OCI-LY1 (cell line): Measurements from ENCODE around the gene SCGB3A1.

Source experiments
- H2AFZ ChIP-seq: fragments of 200-600 bp; sonication (generic), shearing (Covaris generic); 2 replicates; pipeline ENCODE4 v1.6.0; 2014; ENCODE audit warnings: antibody characterized with exemption, mild to moderate bottlenecking, low read length
- H3F3A ChIP-seq: fragments of 200-600 bp; sonication (generic), shearing (Covaris generic); 2 replicates; pipeline ENCODE4 v1.6.0; 2014; ENCODE audit warnings: mild to moderate bottlenecking, antibody characterized with exemption, low read length, moderate library complexity; ENCODE audit not compliant: insufficient read depth
- H3K27ac ChIP-seq: fragments of 200-600 bp; sonication (generic); 2 replicates; pipeline ENCODE4 v1.5.1; 2014; ENCODE audit warnings: low read length, mixed run types, mild to moderate bottlenecking, low read depth; ENCODE audit not compliant: poor library complexity, severe bottlenecking
- H3K27me3 ChIP-seq: fragments of 200-600 bp; sonication (generic); 2 replicates; pipeline ENCODE4 v1.6.0; 2014; ENCODE audit warnings: antibody characterized with exemption, mild to moderate bottlenecking, low read length, moderate library complexity; ENCODE audit not compliant: insufficient read depth
- H3K36me3 ChIP-seq: fragments of 200-600 bp; sonication (generic); 2 replicates; pipeline ENCODE4 v1.6.1; 2014; ENCODE audit warnings: mild to moderate bottlenecking, antibody characterized with exemption, low read length, moderate library complexity, mixed read lengths; ENCODE audit not compliant: insufficient read depth
- H3K4me1 ChIP-seq: fragments of 200-600 bp; sonication (generic); 2 replicates; pipeline ENCODE4 v1.5.1; 2014; ENCODE audit warnings: mild to moderate bottlenecking, low read length, moderate library complexity; ENCODE audit not compliant: insufficient read depth, severe bottlenecking
- H3K4me2 ChIP-seq: fragments of 200-600 bp; sonication (generic), shearing (Covaris generic); 2 replicates; pipeline ENCODE4 v1.6.1; 2014; ENCODE audit warnings: low read length
- H3K4me3 ChIP-seq: fragments of 200-600 bp; sonication (generic); 2 replicates; pipeline ENCODE4 v1.5.1; 2014; ENCODE audit warnings: low read length, low read depth, mild to moderate bottlenecking, mixed read lengths; ENCODE audit not compliant: poor library complexity, severe bottlenecking
- H3K79me2 ChIP-seq: fragments of 200-600 bp; shearing (Covaris generic); 2 replicates; pipeline ENCODE4 v1.6.1; 2016; ENCODE audit warnings: mixed run types, low read length, mixed read lengths; ENCODE audit not compliant: insufficient read depth
- H3K9ac ChIP-seq: fragments of 200-600 bp; sonication (generic), shearing (Covaris generic); 2 replicates; pipeline ENCODE4 v1.6.1; 2014; ENCODE audit warnings: mild to moderate bottlenecking, low read length, mixed read lengths
- H3K9me2 ChIP-seq: fragments of 200-600 bp; sonication (generic), shearing (Covaris generic); 2 replicates; pipeline ENCODE4 v1.6.1; 2014; ENCODE audit warnings: low read depth, mild to moderate bottlenecking, low read length, mixed read lengths
- H3K9me3 ChIP-seq: fragments of 200-600 bp; shearing (Covaris generic); 2 replicates; pipeline ENCODE4 v1.6.1; 2014; ENCODE audit warnings: low read length, mixed read lengths
- H4K20me1 ChIP-seq: fragments of 200-600 bp; sonication (generic), shearing (Covaris generic); 2 replicates; pipeline ENCODE4 v1.6.0; 2016; ENCODE audit warnings: mild to moderate bottlenecking, low read length; ENCODE audit not compliant: insufficient read depth
- CTCF ChIP-seq: fragments of 200-600 bp; sonication (generic), shearing (Covaris generic); IDR thresholded peaks from 2 replicates; pipeline ENCODE4 v1.5.1; 2017; ENCODE audit warnings: mild to moderate bottlenecking, antibody characterized with exemption, low read length, moderate library complexity, mixed read lengths
- EZH2 ChIP-seq: fragments of 200-600 bp; sonication (generic), shearing (Covaris generic); IDR thresholded peaks from 2 replicates; pipeline ENCODE4 v1.8.0; 2017; ENCODE audit warnings: borderline replicate concordance, mixed run types, mild to moderate bottlenecking, antibody characterized with exemption, low read length, moderate library complexity, mixed read lengths

Gene SCGB3A1

DNA sequence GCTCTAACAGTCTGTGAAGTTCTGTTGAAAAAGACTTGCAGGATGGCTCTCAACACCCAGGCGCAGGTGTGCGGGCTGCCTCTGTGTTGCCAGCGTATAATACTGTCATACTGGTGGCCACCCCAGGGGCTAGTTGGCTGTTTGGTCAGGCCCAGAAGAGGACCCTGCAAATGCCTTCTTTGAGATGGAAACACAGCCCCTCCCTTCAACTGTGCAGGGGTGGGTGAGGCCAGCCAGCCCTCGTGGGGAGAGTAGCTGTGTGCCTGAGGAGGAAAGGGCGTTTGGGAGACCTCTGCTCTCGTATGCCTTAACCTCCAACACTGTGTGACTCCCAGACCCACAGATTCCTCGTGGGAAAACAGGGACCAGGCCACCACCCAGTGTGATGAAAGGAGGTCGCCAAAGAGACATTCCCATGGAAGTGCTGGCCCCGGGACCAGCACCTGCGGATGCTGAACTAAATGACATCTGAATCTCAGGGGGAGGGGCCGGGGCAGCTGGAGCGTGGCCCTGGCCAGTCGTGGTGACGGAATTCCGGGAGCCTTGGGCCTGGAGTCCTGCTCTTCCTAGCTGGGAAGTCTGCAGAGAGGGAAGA lies 11.3 kb upstream of the SCGB3A1 start:
- TF ChIP-seq CTCF (no peak), EZH2 (no peak)
- H3K4me2 ChIP-seq = no peak overlapping the region
- H3K4me1 ChIP-seq = no peaks in the 10 kb centered on the region
- no peaks in the 10 kb centered on the region for H4K20me1 ChIP-seq
- no peaks in the 10 kb centered on the region for H3K9me3 ChIP-seq
- no peaks in the 10 kb centered on the region for H3K36me3 ChIP-seq
- no peaks in the 10 kb centered on the region for H3F3A ChIP-seq
- no peaks in the 10 kb centered on the region for H3K9me2 ChIP-seq
- no peak overlapping the region for H3K27ac ChIP-seq
- H3K9ac ChIP-seq = no peak overlapping the region
- no peaks in the 10 kb centered on the region for H3K27me3 ChIP-seq
- no peaks in the 10 kb centered on the region for H3K79me2 ChIP-seq
- H3K4me3 ChIP-seq = no peak overlapping the region
- H2AFZ ChIP-seq = no peak overlapping the region

- no peaks in the 10 kb centered on the region for H3K27me3 ChIP-seq
- H3K4me3 ChIP-seq = no peak overlapping the region
- H3K9ac ChIP-seq = no peak overlapping the region
- no peaks in the 10 kb centered on the region for H3K9me2 ChIP-seq
- TF ChIP-seq EZH2 (no peak), CTCF (no peak)
- no peaks in the 10 kb centered on the region for H3K9me3 ChIP-seq
- H3K27ac ChIP-seq = no peak overlapping the region
- H2AFZ ChIP-seq = no peak overlapping the region
- no peaks in the 10 kb centered on the region for H3K36me3 ChIP-seq
- H4K20me1 ChIP-seq = no peaks in the 10 kb centered on the region
- H3F3A ChIP-seq = no peaks in the 10 kb centered on the region
- no peak overlapping the region for H3K4me2 ChIP-seq
- no peaks in the 10 kb centered on the region for H3K4me1 ChIP-seq
- H3K79me2 ChIP-seq = no peaks in the 10 kb centered on the region
Observed at GRCh38 chr5:180601591-180602480, 10.5 kb upstream of the SCGB3A1 start.

DNA sequence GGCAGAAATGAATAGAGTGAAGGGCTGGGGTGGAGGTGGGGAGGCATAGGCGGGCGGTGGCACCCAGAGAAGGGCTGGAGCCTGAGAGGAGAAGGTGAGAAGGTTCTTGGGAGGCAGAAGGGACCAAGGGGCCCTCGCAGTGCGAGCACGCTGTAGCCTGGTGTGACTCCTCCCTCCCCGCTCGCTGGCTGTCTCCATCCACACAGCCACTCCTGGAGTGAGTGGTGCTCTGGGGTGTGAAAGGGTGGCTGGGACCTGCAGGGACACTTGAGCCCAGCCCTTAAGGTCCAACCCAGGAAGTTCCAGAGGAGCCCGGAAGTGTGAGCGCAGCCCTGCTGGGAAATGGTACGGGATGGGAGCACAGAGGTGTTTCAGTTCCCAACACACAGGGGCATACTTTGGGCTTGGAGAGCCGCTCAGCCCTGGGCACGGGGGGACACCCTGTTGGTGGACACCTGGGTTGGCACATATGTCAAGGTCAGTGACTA lies 9.3 kb upstream of the SCGB3A1 start:
- TF ChIP-seq EZH2 (no peak), CTCF (no peak)
- H3K36me3 ChIP-seq = no peaks in the 10 kb centered on the region
- H3F3A ChIP-seq = no peaks in the 10 kb centered on the region
- H3K9me2 ChIP-seq = no peaks in the 10 kb centered on the region
- H4K20me1 ChIP-seq = no peaks in the 10 kb centered on the region
- no peaks in the 10 kb centered on the region for H3K79me2 ChIP-seq
- H3K4me3 ChIP-seq = no peak overlapping the region
- H3K27ac ChIP-seq = no peak overlapping the region
- no peaks in the 10 kb centered on the region for H3K4me1 ChIP-seq
- H2AFZ ChIP-seq = no peak overlapping the region
- no peak overlapping the region for H3K4me2 ChIP-seq
- H3K27me3 ChIP-seq = no peaks in the 10 kb centered on the region
- H3K9ac ChIP-seq = no peak overlapping the region
- H3K9me3 ChIP-seq = no peaks in the 10 kb centered on the region
